Fibroblast of villous mesenchyme (primary cell): ENCODE data around the gene MYL1. TPM values are rescaled to one million over a fixed set of nuclear protein-coding genes. Genes with fewer than 3 reads are reported as not detected.

Experiments used
- DNase-seq: peaks from one replicate; pipeline ENCODE4 v3.0.0-alpha.2; 2010; ENCODE audit warnings: low read depth
- H3K4me3 ChIP-seq: 2 replicates; pipeline ENCODE4 v1.5.1; 2011; ENCODE audit warnings: low read depth, mild to moderate bottlenecking, low read length
- CTCF ChIP-seq: IDR thresholded peaks from 2 replicates; pipeline ENCODE4 v1.5.1; 2012; ENCODE audit warnings: low read depth, mild to moderate bottlenecking, low read length; ENCODE audit not compliant: insufficient read depth
- total RNA-seq: library from RNA; depleted of rRNA; stranded (reverse); fragments of >200 nt; gene quantifications from 2 replicates; pipeline ENCODE4 v1.2.3, GENCODE V29; 2012

Gene MYL1
- total RNA-seq, 1 donor: not detected

- no peak overlapping the region for H3K4me3 ChIP-seq
- DNase-seq: no peak
- no peak for TF ChIP-seq CTCF
These were observed 12.6 kb downstream of the MYL1 start for GRCh38 chr2:210302326-210302725.

- DNase-seq: no peak
- no peak overlapping the region for H3K4me3 ChIP-seq
- no peak for TF ChIP-seq CTCF
These were observed 15.1 kb downstream of the MYL1 start for GRCh38 chr2:210299866-210300373.

- no peak for DNase-seq
- TF ChIP-seq CTCF: no peak
- no peak overlapping the region for H3K4me3 ChIP-seq
These were observed 26.6 kb downstream of the MYL1 start for GRCh38 chr2:210288408-210288807.

GRCh38 chr2:210287301-210287700, 27.7 kb downstream of the MYL1 start:
- TF ChIP-seq CTCF: no peak
- DNase-seq: no peak
- H3K4me3 ChIP-seq: no peak overlapping the region

- TF ChIP-seq CTCF: no peak
- no peak for DNase-seq
- H3K4me3 ChIP-seq: no peak overlapping the region
These were observed 28.8 kb downstream of the MYL1 start for GRCh38 chr2:210286123-210286680.

GRCh38 chr2:210277133-210277532, 37.8 kb downstream of the MYL1 start:
- no peak overlapping the region for H3K4me3 ChIP-seq
- no peak for TF ChIP-seq CTCF
- no peak for DNase-seq

- TF ChIP-seq CTCF: no peak
- DNase-seq: no peak
These were observed 43.7 kb downstream of the MYL1 start for GRCh38 chr2:210271300-210271699.

More at GRCh38 chr2:210271300-210271699, 43.7 kb downstream of the MYL1 start:
- H3K4me3 ChIP-seq: no peak overlapping the region
